Endothelial cell of umbilical vein (primary cell): ENCODE data around the gene KRT74. TPM values are rescaled to one million over a fixed set of nuclear protein-coding genes. Genes with fewer than 3 reads are reported as not detected.

Experiments used
- BruUV-seq: library from RNA; stranded (reverse); fragments of 400-500 nt; replicated peaks from 2 replicates; lab custom pipeline; 2021; lab: Mats Ljungman, UMichigan
- CTCF ChIA-PET: fragments of 300-600, 350-600 bp; sonication (Branson Sonifier 250); formaldehyde crosslinking; loops from one replicate; lab custom pipeline; 2021; ENCODE audit warnings: antibody characterized with exemption, inconsistent platforms; lab: Charles Lee
- POLR2A ChIA-PET: fragments of 300-600, 350-600 bp; sonication (Branson Sonifier 250); formaldehyde crosslinking; loops from one replicate; lab custom pipeline; 2021; ENCODE audit warnings: antibody characterized with exemption, inconsistent platforms; lab: Charles Lee
- DNase-seq: peaks from one replicate; pipeline ENCODE4 v3.0.0-alpha.2; 2011; ENCODE audit warnings: low read depth, low spot score
- FAIRE-seq: peaks from 2 replicates; lab custom pipeline; 2011; peaks lifted over from hg19 to GRCh38; lab: Jason Lieb, UNC
- H2AFZ ChIP-seq: 2 replicates; pipeline ENCODE4 v1.6.0; 2012; ENCODE audit warnings: low read depth, low read length, control low read depth, inconsistent platforms
- H3K27ac ChIP-seq: 2 replicates; pipeline ENCODE4 v1.5.1; 2011; ENCODE audit warnings: low read depth, mild to moderate bottlenecking, control low read depth, low read length, moderate library complexity; ENCODE audit not compliant: insufficient read depth
- H3K27me3 ChIP-seq, 2 experiments: 2 replicates each; pipeline versions ENCODE4 v1.6.0 to v1.6.1; 2011; ENCODE audit warnings: low read length in 2 of 2, mixed read lengths in 1 of 2; ENCODE audit not compliant: control insufficient read depth in 2 of 2, insufficient read depth in 2 of 2
- H3K36me3 ChIP-seq, 2 experiments: 2 replicates in 1 of 2; 3 replicates in 1 of 2; pipeline ENCODE4 v1.5.1; 2011; ENCODE audit warnings: low read length in 2 of 2, mild to moderate bottlenecking in 1 of 2, moderate library complexity in 1 of 2; ENCODE audit not compliant: control insufficient read depth in 2 of 2, insufficient read depth in 2 of 2; ENCODE audit errors: extremely low read depth in 1 of 2
- H3K4me1 ChIP-seq: 3 replicates; pipeline ENCODE4 v1.5.1; 2011; ENCODE audit warnings: mild to moderate bottlenecking, low read length; ENCODE audit not compliant: control insufficient read depth, insufficient read depth; ENCODE audit errors: extremely low read depth
- H3K4me2 ChIP-seq: 2 replicates; pipeline ENCODE4 v1.6.1; 2011; ENCODE audit warnings: low read length, control low read depth, mixed read lengths; ENCODE audit not compliant: insufficient read depth
- H3K4me3 ChIP-seq, 3 experiments: fragments of 200-600 bp in 1 of 3; sonication (generic), shearing (Covaris generic) in 1 of 3; replicated peaks in 1 of 3; 2 replicates each; pipeline ENCODE4 v1.5.1; 2011 to 2016; ENCODE audit warnings: control low read depth in 3 of 3, low read length in 3 of 3, mild to moderate bottlenecking in 2 of 3, inconsistent platforms in 1 of 3, low read depth in 1 of 3, moderate library complexity in 1 of 3; ENCODE audit not compliant: insufficient read depth in 1 of 3
- H3K79me2 ChIP-seq: 2 replicates; pipeline ENCODE4 v1.6.0; 2012; ENCODE audit warnings: low read length, inconsistent platforms; ENCODE audit not compliant: control insufficient read depth, insufficient read depth
- H3K9ac ChIP-seq: replicated peaks from 2 replicates; pipeline ENCODE3; 2011; ENCODE audit warnings: low read length, control low read depth; ENCODE audit not compliant: insufficient read depth; ENCODE audit errors: extremely low read depth
- H3K9me1 ChIP-seq: replicated peaks from 3 replicates; pipeline ENCODE4 v1.6.0; 2011; ENCODE audit warnings: mild to moderate bottlenecking, low read length; ENCODE audit not compliant: control insufficient read depth, insufficient read depth; ENCODE audit errors: extremely low read depth
- H3K9me3 ChIP-seq: replicated peaks from 2 replicates; pipeline ENCODE4 v1.5.1; 2012; ENCODE audit warnings: low read length, inconsistent platforms; ENCODE audit not compliant: control insufficient read depth, insufficient read depth
- H4K20me1 ChIP-seq: replicated peaks from 2 replicates; pipeline ENCODE3; 2011; ENCODE audit warnings: mild to moderate bottlenecking, low read length; ENCODE audit not compliant: control insufficient read depth, insufficient read depth; ENCODE audit errors: extremely low read depth
- EZH2 ChIP-seq: IDR thresholded peaks from 2 replicates; pipeline ENCODE4 v1.6.1; 2012; ENCODE audit warnings: borderline replicate concordance, low read depth, mild to moderate bottlenecking, moderate library complexity, low read length, inconsistent platforms; ENCODE audit not compliant: severe bottlenecking
- FOS ChIP-seq: IDR thresholded peaks from 2 replicates; pipeline ENCODE4 v1.6.1; 2011; ENCODE audit warnings: mild to moderate bottlenecking, low read length, moderate library complexity, borderline replicate concordance; ENCODE audit not compliant: insufficient read depth
- GATA2 ChIP-seq: IDR thresholded peaks from 2 replicates; pipeline ENCODE4 v1.7.0; 2011; ENCODE audit warnings: low read depth, mild to moderate bottlenecking, moderate library complexity, mixed read lengths, low read length; ENCODE audit not compliant: insufficient read length, insufficient read depth
- JUN ChIP-seq: IDR thresholded peaks from 2 replicates; pipeline ENCODE4 v1.6.1; 2011; ENCODE audit warnings: borderline replicate concordance, low read depth; ENCODE audit not compliant: insufficient read length, insufficient read depth
- MYC ChIP-seq: IDR thresholded peaks from one replicate; pipeline ENCODE4 v1.6.1; 2011; ENCODE audit warnings: mild to moderate bottlenecking, low read depth, low read length
- POLR2A ChIP-seq: IDR thresholded peaks from 2 replicates; pipeline ENCODE4 v1.6.1; 2012; ENCODE audit warnings: low read depth, mild to moderate bottlenecking, control low read depth, low read length
- POLR2AphosphoS5 ChIP-seq: IDR thresholded peaks from 2 replicates; pipeline ENCODE4 v1.6.1; 2012; ENCODE audit warnings: low read depth, mild to moderate bottlenecking, control low read depth, low read length, moderate library complexity; ENCODE audit not compliant: insufficient read depth
- dilution Hi-C: fragments of 300-500 bp; cut with MboI; formaldehyde crosslinking; loops from one replicate; pipeline ENCODE4 v1.15.0; 2019; ENCODE audit warnings: low sequenced_read_pairs; ENCODE audit not compliant: extremely low pct_ligation_motif_present
- intact Hi-C: fragments of 100-400 bp; cut with micrococcal nuclease; formaldehyde crosslinking; loops from one replicate; pipeline ENCODE4 v1.10.0; 2022
- polyA plus RNA-seq, 4 experiments: library from polyadenylated mRNA; depleted of rRNA in 3 of 4; stranded (reverse) in 3 of 4; unstranded in 1 of 4; fragments of >200 nt; gene quantifications; 2 replicates each; pipeline versions ENCODE4 v1.2.1 to v1.2.3, GENCODE V29; 2011 to 2012; ENCODE audit warnings: missing spikeins in 1 of 4
- total RNA-seq: library from RNA; stranded (reverse); gene quantifications from 2 replicates; pipeline ENCODE4 v1.2.3, GENCODE V29; 2021
- TF ChIP-seq, protein P1 (sequence below), 2 donors: IDR thresholded peaks; 1 replicate in 1 of 2; 2 replicates in 1 of 2; pipeline ENCODE4 v1.5.1; 2011; ENCODE audit warnings: low read length in 2 of 2, mild to moderate bottlenecking in 2 of 2, moderate library complexity in 2 of 2, control low read depth in 1 of 2, inconsistent platforms in 1 of 2, low read depth in 1 of 2; ENCODE audit not compliant: insufficient read depth in 1 of 2; ENCODE audit errors: extremely low read depth in 1 of 2
- TF ChIP-seq, protein P2 (sequence below): IDR thresholded peaks from 2 replicates; pipeline ENCODE4 v1.6.1; 2011; ENCODE audit not compliant: insufficient read depth, insufficient read length

Gene KRT74
- total and polyA plus RNA-seq, 2 donors (not counting 3 experiments of a cell fraction or from before 2014, with no cell fraction given) = not detected

DNA sequence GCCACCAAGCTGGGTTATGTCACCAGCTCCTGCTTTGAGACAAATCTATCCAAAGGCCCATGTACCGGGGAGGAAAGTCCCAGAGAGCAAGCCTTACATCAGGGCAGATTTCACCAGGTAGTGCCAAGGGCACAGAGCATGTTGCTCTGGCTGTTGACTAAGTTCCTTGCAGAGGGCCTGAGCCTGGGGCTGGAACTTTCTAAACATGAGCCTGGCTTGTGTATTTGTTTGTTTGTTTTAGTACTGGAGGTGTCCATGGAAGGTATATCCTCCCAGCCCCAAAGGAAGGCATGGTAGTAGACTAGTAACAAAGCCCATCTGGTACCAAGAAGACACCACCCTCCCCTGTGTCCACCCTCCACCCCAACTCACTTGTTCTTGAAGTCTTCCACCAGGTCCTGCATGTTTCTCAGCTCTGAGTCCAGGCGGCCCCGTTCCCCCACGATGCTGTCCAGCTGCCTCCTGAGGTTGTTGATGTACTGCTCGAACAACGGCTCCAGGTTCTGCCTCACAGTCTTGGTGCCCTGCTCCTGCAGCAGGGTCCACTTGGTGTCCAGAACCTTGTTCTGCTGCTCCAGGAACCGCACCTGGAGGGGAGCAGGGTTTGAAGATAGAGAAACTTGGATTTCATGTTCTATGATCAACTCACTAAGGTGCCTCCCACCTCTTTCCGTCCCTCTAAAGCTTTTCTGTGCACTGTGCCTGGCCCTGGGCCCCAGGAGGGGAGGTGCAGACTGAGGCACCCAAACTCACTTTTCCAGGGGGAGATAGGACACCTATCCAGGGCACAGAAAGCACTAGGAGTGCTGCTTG, 54.9 kb downstream of the KRT74 start:
- Histone ChIP-seq H2AFZ (no peak overlapping the region), H3K79me2 (no peaks in the 10 kb centered on the region), H3K9me3 (no peaks in the 10 kb centered on the region), H3K36me3 (no peaks in the 10 kb centered on the region), H3K4me2 (no peak overlapping the region), H3K4me3 (no peak overlapping the region), H3K9me1 (no peaks in the 10 kb centered on the region), H3K27ac (no peak overlapping the region), H3K4me1 (no peaks in the 10 kb centered on the region), H3K9ac (no peak overlapping the region), H3K27me3 (no peaks in the 10 kb centered on the region), H4K20me1 (no peaks in the 10 kb centered on the region)
- dilution Hi-C loops = no loop called here
- FAIRE-seq (no peak), DNase-seq (no peak)
- ChIA-PET POLR2A (no interaction called here), CTCF (interaction anchor here (1.1 kb wide), 1 partner anchor 11 kb away, joined by 3 read pairs; no protein-coding TSS in a partner anchor)
- intact Hi-C loops = no loop called here
- TF ChIP-seq POLR2AphosphoS5 (no peak), FOS (no peak), POLR2A (no peak), JUN (no peak), MYC (no peak), GATA2 (no peak), EZH2 (no peak)
- TF ChIP-seq, protein P1, sequence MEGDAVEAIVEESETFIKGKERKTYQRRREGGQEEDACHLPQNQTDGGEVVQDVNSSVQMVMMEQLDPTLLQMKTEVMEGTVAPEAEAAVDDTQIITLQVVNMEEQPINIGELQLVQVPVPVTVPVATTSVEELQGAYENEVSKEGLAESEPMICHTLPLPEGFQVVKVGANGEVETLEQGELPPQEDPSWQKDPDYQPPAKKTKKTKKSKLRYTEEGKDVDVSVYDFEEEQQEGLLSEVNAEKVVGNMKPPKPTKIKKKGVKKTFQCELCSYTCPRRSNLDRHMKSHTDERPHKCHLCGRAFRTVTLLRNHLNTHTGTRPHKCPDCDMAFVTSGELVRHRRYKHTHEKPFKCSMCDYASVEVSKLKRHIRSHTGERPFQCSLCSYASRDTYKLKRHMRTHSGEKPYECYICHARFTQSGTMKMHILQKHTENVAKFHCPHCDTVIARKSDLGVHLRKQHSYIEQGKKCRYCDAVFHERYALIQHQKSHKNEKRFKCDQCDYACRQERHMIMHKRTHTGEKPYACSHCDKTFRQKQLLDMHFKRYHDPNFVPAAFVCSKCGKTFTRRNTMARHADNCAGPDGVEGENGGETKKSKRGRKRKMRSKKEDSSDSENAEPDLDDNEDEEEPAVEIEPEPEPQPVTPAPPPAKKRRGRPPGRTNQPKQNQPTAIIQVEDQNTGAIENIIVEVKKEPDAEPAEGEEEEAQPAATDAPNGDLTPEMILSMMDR (IDR thresholded peaks at IDR 0.05; ENCODE audit: extremely low read depth in 1 of 2, insufficient read depth in 1 of 2, low read depth in 1 of 2, low read length in 2 of 2) = no peak
- TF ChIP-seq, protein P2, sequence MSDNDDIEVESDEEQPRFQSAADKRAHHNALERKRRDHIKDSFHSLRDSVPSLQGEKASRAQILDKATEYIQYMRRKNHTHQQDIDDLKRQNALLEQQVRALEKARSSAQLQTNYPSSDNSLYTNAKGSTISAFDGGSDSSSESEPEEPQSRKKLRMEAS = no peak
- BruUV-seq = no TSS peak
